GM11168 (cell line): ENCODE data around the gene COL28A1.
"Not testable (repeated sequence)": the region's sequence is repeated elsewhere in the genome, so short reads cannot be mapped to it uniquely, and the experiment has no call there.

Experiments used
- in situ Hi-C: fragments of 300-500 bp; cut with MboI; formaldehyde crosslinking; loops from one replicate; pipeline ENCODE4 v1.12.0; 2022; ENCODE audit warnings: low sequenced_read_pairs; ENCODE audit not compliant: unreplicated experiment

COL28A1 gene

GRCh38 chr7:7425321-7425720 lies 110.4 kb downstream of the COL28A1 start:
- in situ Hi-C loops: no loop called here

GRCh38 chr7:7424151-7424873 lies 111.4 kb downstream of the COL28A1 start:
- in situ Hi-C loops: no loop called here

- in situ Hi-C loops: no loop called here
Measured at GRCh38 chr7:7422641-7423040, 113.0 kb downstream of the COL28A1 start.

- in situ Hi-C loops: no loop called here
Measured at GRCh38 chr7:7421826-7422225, 113.8 kb downstream of the COL28A1 start.

GRCh38 chr7:7418997-7419396 lies 116.7 kb downstream of the COL28A1 start:
- in situ Hi-C loops: no loop called here

GRCh38 chr7:7417851-7418250 lies 117.8 kb downstream of the COL28A1 start:
- in situ Hi-C loops: no loop called here

- in situ Hi-C loops: no loop called here
Measured at GRCh38 chr7:7417414-7417813, 118.3 kb downstream of the COL28A1 start.

GRCh38 chr7:7416031-7416858 lies 119.4 kb downstream of the COL28A1 start:
- in situ Hi-C loops: no loop called here

- in situ Hi-C loops: no loop called here
Measured at GRCh38 chr7:7414791-7415603, 120.7 kb downstream of the COL28A1 start.

GRCh38 chr7:7408001-7408770 lies 127.5 kb downstream of the COL28A1 start:
- in situ Hi-C loops: no loop called here

GRCh38 chr7:7405461-7405860 lies 130.2 kb downstream of the COL28A1 start:
- in situ Hi-C loops: no loop called here

- in situ Hi-C loops: no loop called here
Measured at GRCh38 chr7:7399707-7400106, 136.0 kb downstream of the COL28A1 start.

- in situ Hi-C loops: no loop called here
Measured at GRCh38 chr7:7395785-7396184, 139.9 kb downstream of the COL28A1 start.

GRCh38 chr7:7388164-7388563 lies 147.5 kb downstream of the COL28A1 start:
- in situ Hi-C loops: not testable (repeated sequence)

- in situ Hi-C loops: no loop called here
Measured at GRCh38 chr7:7385421-7385820, 150.3 kb downstream of the COL28A1 start.

- in situ Hi-C loops: no loop called here
Measured at GRCh38 chr7:7384228-7384627, 151.4 kb downstream of the COL28A1 start.

- in situ Hi-C loops: no loop called here
Measured at GRCh38 chr7:7375538-7375937, 160.1 kb downstream of the COL28A1 start.

GRCh38 chr7:7370076-7370475 lies 165.6 kb downstream of the COL28A1 start:
- in situ Hi-C loops: no loop called here

GRCh38 chr7:7369134-7369533 lies 166.5 kb downstream of the COL28A1 start:
- in situ Hi-C loops: loop anchor here (5.0 kb wide), 1 partner anchor 57 kb away; no protein-coding TSS in a partner anchor

- in situ Hi-C loops: no loop called here
Measured at GRCh38 chr7:7354674-7355073, 181.0 kb downstream of the COL28A1 start.
